GM12874 (cell line): Measurements from ENCODE around the gene ST8SIA5.

Source experiments
- CTCF ChIP-seq: IDR thresholded peaks from 2 replicates; pipeline ENCODE4 v1.5.1; 2011; ENCODE audit warnings: low read depth, mild to moderate bottlenecking, control low read depth, low read length, moderate library complexity; ENCODE audit not compliant: insufficient read depth

The ST8SIA5 gene

GRCh38 chr18:46668694-46669093, 88.2 kb downstream of the ST8SIA5 start:
- no peak for TF ChIP-seq CTCF

GRCh38 chr18:46668135-46668534, 88.7 kb downstream of the ST8SIA5 start:
- no peak for TF ChIP-seq CTCF

- no peak for TF ChIP-seq CTCF
Measured at GRCh38 chr18:46663539-46663938, 93.3 kb downstream of the ST8SIA5 start.

GRCh38 chr18:46660957-46661749, 95.7 kb downstream of the ST8SIA5 start:
- TF ChIP-seq CTCF: no peak

- no peak for TF ChIP-seq CTCF
Measured at GRCh38 chr18:46659484-46659883, 97.4 kb downstream of the ST8SIA5 start.

GRCh38 chr18:46657115-46657955, 99.5 kb downstream of the ST8SIA5 start, which contains the start of gene LOXHD1:
LOXHD1 (minus strand) TSS chr18:46657220; CDS start chr18:46657033, 187 bp downstream.
- TF ChIP-seq CTCF: no peak

- TF ChIP-seq CTCF: no peak
Measured at GRCh38 chr18:46656326-46657114, 100.3 kb downstream of the ST8SIA5 start.
